SK-N-SH (cell line): ENCODE results near the gene PRICKLE3.

ENCODE experiments used
- CTCF ChIP-seq: fragments of 200-600 bp; sonication (generic); IDR thresholded peaks from 2 replicates; pipeline ENCODE4 v1.6.1; 2017; ENCODE audit warnings: antibody characterized with exemption, mild to moderate bottlenecking, moderate library complexity
- POLR2AphosphoS5 ChIP-seq: IDR thresholded peaks from 2 replicates; pipeline ENCODE4 v1.6.1; 2012; ENCODE audit warnings: low read depth, low read length
- RAD21 ChIP-seq: IDR thresholded peaks from 2 replicates; pipeline ENCODE4 v1.6.1; 2012; ENCODE audit warnings: mild to moderate bottlenecking, low read length
- ZBTB33 ChIP-seq: IDR thresholded peaks from 2 replicates; pipeline ENCODE4 v1.4.0; 2012; ENCODE audit warnings: low read depth, borderline replicate concordance

- no peak for TF ChIP-seq POLR2AphosphoS5
- no peak for TF ChIP-seq RAD21
- TF ChIP-seq CTCF = no peak
- no peak for TF ChIP-seq ZBTB33
Observed at GRCh38 chrX:49175435-49176274, 10.5 kb downstream of the PRICKLE3 start.
